ENCODE data around the gene SYNGR3. TPM values are rescaled to one million over a fixed set of nuclear protein-coding genes. Genes with fewer than 3 reads are reported as not detected.

The SYNGR3 gene
- total RNA-seq, 1 donor from 2014 or later: 0.91 TPM

GRCh38 chr16:1942810-1943726 is 46.7 kb upstream of the SYNGR3 start, which contains the start of gene MSRB1:
MSRB1 (minus strand) TSS chr16:1943199; CDS start chr16:1943156, 43 bp downstream.
- peak within 1 kb of the TSS; percentile 85 for H3K4me3 Mint-ChIP-seq (ENCODE audit: unreplicated experiment)
- peak; percentile 100 for DNase-seq (ENCODE audit: extremely low spot score, unreplicated experiment)
- TF ChIP-seq CTCF (IDR thresholded peaks at IDR 0.05): no peak
- no peaks in the 10 kb centered on the region for H3K9me3 Mint-ChIP-seq (ENCODE audit: unreplicated experiment)
- H3K27ac Mint-ChIP-seq (ENCODE audit: unreplicated experiment): peak within 1 kb of the TSS; percentile 75
- peaks cover 19% of the 10 kb centered on the region for H3K4me1 Mint-ChIP-seq (ENCODE audit: unreplicated experiment)
- peaks cover 3% of the 10 kb centered on the region for H3K36me3 Mint-ChIP-seq (ENCODE audit: unreplicated experiment)
- H3K27me3 Mint-ChIP-seq (ENCODE audit: unreplicated experiment): no peaks in the 10 kb centered on the region

GRCh38 chr16:1944612-1945199 is 45.1 kb upstream of the SYNGR3 start:
- peak overlapping the region; percentile 85 for H3K4me3 Mint-ChIP-seq (ENCODE audit: unreplicated experiment)
- DNase-seq (ENCODE audit: extremely low spot score, unreplicated experiment): no peak

GRCh38 chr16:1945559-1946391 is 44.0 kb upstream of the SYNGR3 start:
- no peaks in the 10 kb centered on the region for H3K9me3 Mint-ChIP-seq (ENCODE audit: unreplicated experiment)
- H3K4me3 Mint-ChIP-seq (ENCODE audit: unreplicated experiment): no peak overlapping the region

More at GRCh38 chr16:1944612-1945199, 45.1 kb upstream of the SYNGR3 start:
- peak overlapping the region; percentile 25 for H3K27ac Mint-ChIP-seq (ENCODE audit: unreplicated experiment)
- no peaks in the 10 kb centered on the region for H3K9me3 Mint-ChIP-seq (ENCODE audit: unreplicated experiment)
- no peaks in the 10 kb centered on the region for H3K27me3 Mint-ChIP-seq (ENCODE audit: unreplicated experiment)
- H3K4me1 Mint-ChIP-seq (ENCODE audit: unreplicated experiment): peaks cover 19% of the 10 kb centered on the region
- H3K36me3 Mint-ChIP-seq (ENCODE audit: unreplicated experiment): no peaks in the 10 kb centered on the region
- TF ChIP-seq CTCF (IDR thresholded peaks at IDR 0.05): no peak

GRCh38 chr16:1946495-1947368 is 43.0 kb upstream of the SYNGR3 start:
- no peaks in the 10 kb centered on the region for H3K36me3 Mint-ChIP-seq (ENCODE audit: unreplicated experiment)
- no peak for TF ChIP-seq CTCF (IDR thresholded peaks at IDR 0.05)
- DNase-seq (ENCODE audit: extremely low spot score, unreplicated experiment): no peak

More at GRCh38 chr16:1945559-1946391, 44.0 kb upstream of the SYNGR3 start:
- no peak overlapping the region for H3K27ac Mint-ChIP-seq (ENCODE audit: unreplicated experiment)
- no peaks in the 10 kb centered on the region for H3K36me3 Mint-ChIP-seq (ENCODE audit: unreplicated experiment)
- no peak for DNase-seq (ENCODE audit: extremely low spot score, unreplicated experiment)
- no peaks in the 10 kb centered on the region for H3K27me3 Mint-ChIP-seq (ENCODE audit: unreplicated experiment)
- peaks cover 19% of the 10 kb centered on the region for H3K4me1 Mint-ChIP-seq (ENCODE audit: unreplicated experiment)
- no peak for TF ChIP-seq CTCF (IDR thresholded peaks at IDR 0.05)

More at GRCh38 chr16:1946495-1947368, 43.0 kb upstream of the SYNGR3 start:
- H3K4me1 Mint-ChIP-seq (ENCODE audit: unreplicated experiment): peaks cover 15% of the 10 kb centered on the region
- H3K27me3 Mint-ChIP-seq (ENCODE audit: unreplicated experiment): no peaks in the 10 kb centered on the region
- no peak overlapping the region for H3K27ac Mint-ChIP-seq (ENCODE audit: unreplicated experiment)
- H3K4me3 Mint-ChIP-seq (ENCODE audit: unreplicated experiment): no peak overlapping the region
- H3K9me3 Mint-ChIP-seq (ENCODE audit: unreplicated experiment): no peaks in the 10 kb centered on the region

Measured in osteocyte (in vitro differentiated cells).